HEK293 (cell line): ENCODE measurements around the gene SYNM.
A peak's percentile ranks its signal among the peaks of the same experiment; 100 is the strongest.

ENCODE experiments used
- CTCF ChIA-PET: fragments of 350-600 bp; formaldehyde crosslinking; extraction: SDS; loops from one replicate; lab custom pipeline; 2021; ENCODE audit warnings: antibody characterized with exemption; lab: Yijun Ruan, JAX
- POLR2A ChIA-PET: fragments of 300-600 bp; formaldehyde crosslinking; extraction: SDS; loops from one replicate; lab custom pipeline; 2020; ENCODE audit warnings: antibody characterized with exemption, inconsistent platforms; lab: Yijun Ruan, JAX
- H3K27ac ChIP-seq: fragments of 200-500 bp; sonication (Bioruptor generic); 2 replicates; pipeline ENCODE4 v1.5.1; 2014; ENCODE audit warnings: low read depth, low read length, control low read depth, inconsistent platforms; ENCODE audit errors: extremely low read depth
- H3K36me3 ChIP-seq, 2 experiments: fragments of 200-500 bp in 1 of 2; sonication (Bioruptor generic) in 1 of 2; 1 replicate in 1 of 2; 2 replicates in 1 of 2; pipeline ENCODE4 v1.5.1; 2014 to 2017; ENCODE audit warnings: inconsistent platforms in 2 of 2, low read length in 2 of 2; ENCODE audit not compliant: control insufficient read depth in 2 of 2, insufficient read depth in 1 of 2
- H3K4me1 ChIP-seq: fragments of 200-500 bp; sonication (Bioruptor generic); 2 replicates; pipeline ENCODE4 v1.5.1; 2014; ENCODE audit warnings: mild to moderate bottlenecking, low read length, inconsistent platforms; ENCODE audit not compliant: control insufficient read depth, insufficient read depth
- H3K4me3 ChIP-seq: 2 replicates; pipeline ENCODE4 v1.5.1; 2011; ENCODE audit warnings: low read depth, mild to moderate bottlenecking, control low read depth, low read length, moderate library complexity
- H3K9me3 ChIP-seq: fragments of 200-500 bp; sonication (Bioruptor generic); 2 replicates; pipeline ENCODE4 v1.5.1; 2014; ENCODE audit warnings: low read depth, low read length, inconsistent platforms; ENCODE audit not compliant: control insufficient read depth, insufficient read depth
- GLI2 ChIP-seq: fragments of 450-650 bp; formaldehyde crosslinking; IDR thresholded peaks from 2 replicates; pipeline ENCODE4; 2017; ENCODE audit warnings: missing biosample characterization, missing genetic modification characterization, low read depth, borderline replicate concordance
- HOXA7 ChIP-seq: sonication (generic); formaldehyde crosslinking; IDR thresholded peaks from 2 replicates; pipeline ENCODE4 v1.8.1; 2022; ENCODE audit warnings: missing genetic modification reagents, borderline replicate concordance
- REPIN1 ChIP-seq: fragments of 450-650 bp; formaldehyde crosslinking; IDR thresholded peaks from 2 replicates; pipeline ENCODE4 v1.5.1; 2017; ENCODE audit warnings: missing biosample characterization, missing genetic modification characterization, low read depth
- SCRT1 ChIP-seq: fragments of 450-650 bp; formaldehyde crosslinking; IDR thresholded peaks from 2 replicates; pipeline ENCODE4 v1.5.1; 2016; ENCODE audit warnings: missing biosample characterization, missing genetic modification characterization, borderline replicate concordance
- SCRT2 ChIP-seq: fragments of 450-650 bp; formaldehyde crosslinking; IDR thresholded peaks from 2 replicates; pipeline ENCODE4 v1.5.1; 2016; ENCODE audit warnings: missing biosample characterization, missing genetic modification characterization
- ZBTB20 ChIP-seq: fragments of 450-650 bp; formaldehyde crosslinking; IDR thresholded peaks from 2 replicates; pipeline ENCODE4 v1.5.1; 2016; ENCODE audit warnings: missing biosample characterization, missing genetic modification characterization
- ZBTB7A ChIP-seq: fragments of 450-650 bp; formaldehyde crosslinking; IDR thresholded peaks from 2 replicates; pipeline ENCODE4 v1.5.1; 2016; ENCODE audit warnings: low read depth, missing biosample characterization, missing genetic modification characterization
- ZFP37 ChIP-seq: fragments of 450-650 bp; formaldehyde crosslinking; IDR thresholded peaks from 2 replicates; pipeline ENCODE4 v1.5.1; 2016; ENCODE audit warnings: missing biosample characterization, missing genetic modification characterization
- ZNF155 ChIP-seq: fragments of 450-650 bp; formaldehyde crosslinking; IDR thresholded peaks from 2 replicates; pipeline ENCODE4 v1.5.1; 2016; ENCODE audit warnings: missing biosample characterization, missing genetic modification characterization
- ZNF19 ChIP-seq: fragments of 450-650 bp; formaldehyde crosslinking; IDR thresholded peaks from 2 replicates; pipeline ENCODE4; 2016; ENCODE audit warnings: missing biosample characterization, missing genetic modification characterization, low read depth
- ZNF473 ChIP-seq: fragments of 450-650 bp; formaldehyde crosslinking; IDR thresholded peaks from 2 replicates; pipeline ENCODE4 v1.5.1; 2017; ENCODE audit warnings: missing biosample characterization, missing genetic modification characterization
- ZNF501 ChIP-seq: fragments of 450-650 bp; formaldehyde crosslinking; IDR thresholded peaks from 2 replicates; pipeline ENCODE4 v1.5.1; 2016; ENCODE audit warnings: missing biosample characterization, missing genetic modification characterization
- ZNF514 ChIP-seq: fragments of 450-650 bp; formaldehyde crosslinking; IDR thresholded peaks from 2 replicates; pipeline ENCODE4 v1.5.1; 2016; ENCODE audit warnings: missing biosample characterization, missing genetic modification characterization
- ZNF521 ChIP-seq: fragments of 450-650 bp; formaldehyde crosslinking; IDR thresholded peaks from 2 replicates; pipeline ENCODE4 v1.5.1; 2017; ENCODE audit warnings: missing biosample characterization, mild to moderate bottlenecking, missing genetic modification characterization
- ZNF571 ChIP-seq: fragments of 450-650 bp; formaldehyde crosslinking; IDR thresholded peaks from 2 replicates; pipeline ENCODE4 v1.5.0; 2017; ENCODE audit warnings: missing biosample characterization, missing genetic modification characterization
- ZNF585B ChIP-seq: fragments of 450-650 bp; formaldehyde crosslinking; IDR thresholded peaks from 2 replicates; pipeline ENCODE4 v1.5.1; 2016; ENCODE audit warnings: missing biosample characterization, missing genetic modification characterization
- ZNF621 ChIP-seq: fragments of 450-650 bp; formaldehyde crosslinking; IDR thresholded peaks from 2 replicates; pipeline ENCODE4 v1.5.1; 2017; ENCODE audit warnings: missing biosample characterization, missing genetic modification characterization
- ZNF707 ChIP-seq: fragments of 450-650 bp; formaldehyde crosslinking; IDR thresholded peaks from 2 replicates; pipeline ENCODE4 v1.5.1; 2016; ENCODE audit warnings: missing biosample characterization, missing genetic modification characterization
- ZNF747 ChIP-seq: fragments of 450-650 bp; formaldehyde crosslinking; IDR thresholded peaks from 2 replicates; pipeline ENCODE4 v1.5.1; 2016; ENCODE audit warnings: missing biosample characterization, missing genetic modification characterization
- ZNF837 ChIP-seq: fragments of 450-650 bp; formaldehyde crosslinking; IDR thresholded peaks from 2 replicates; pipeline ENCODE4 v1.5.1; 2016; ENCODE audit warnings: missing biosample characterization, missing genetic modification characterization
- ZSCAN23 ChIP-seq: fragments of 450-650 bp; formaldehyde crosslinking; IDR thresholded peaks from 2 replicates; pipeline ENCODE4 v1.5.1; 2016; ENCODE audit warnings: missing biosample characterization, missing genetic modification characterization
- TF ChIP-seq, protein P1 (sequence below): fragments of 450-650 bp; formaldehyde crosslinking; IDR thresholded peaks from 2 replicates; pipeline ENCODE4 v1.5.1; 2016; ENCODE audit warnings: missing biosample characterization, missing genetic modification characterization
- TF ChIP-seq, protein P2 (sequence below): fragments of 450-650 bp; formaldehyde crosslinking; IDR thresholded peaks from 2 replicates; pipeline ENCODE4 v1.5.1; 2017; ENCODE audit warnings: missing biosample characterization, missing genetic modification characterization
- TF ChIP-seq, protein P3 (sequence below): fragments of 450-650 bp; formaldehyde crosslinking; IDR thresholded peaks from 2 replicates; pipeline ENCODE4 v1.5.1; 2016; ENCODE audit warnings: missing biosample characterization, missing genetic modification characterization
- TF ChIP-seq, protein P4 (sequence below): fragments of 450-650 bp; formaldehyde crosslinking; optimal IDR thresholded peaks from 2 replicates; pipeline ENCODE3; 2016; ENCODE audit warnings: missing biosample characterization, mild to moderate bottlenecking, missing genetic modification characterization

Gene SYNM

DNA sequence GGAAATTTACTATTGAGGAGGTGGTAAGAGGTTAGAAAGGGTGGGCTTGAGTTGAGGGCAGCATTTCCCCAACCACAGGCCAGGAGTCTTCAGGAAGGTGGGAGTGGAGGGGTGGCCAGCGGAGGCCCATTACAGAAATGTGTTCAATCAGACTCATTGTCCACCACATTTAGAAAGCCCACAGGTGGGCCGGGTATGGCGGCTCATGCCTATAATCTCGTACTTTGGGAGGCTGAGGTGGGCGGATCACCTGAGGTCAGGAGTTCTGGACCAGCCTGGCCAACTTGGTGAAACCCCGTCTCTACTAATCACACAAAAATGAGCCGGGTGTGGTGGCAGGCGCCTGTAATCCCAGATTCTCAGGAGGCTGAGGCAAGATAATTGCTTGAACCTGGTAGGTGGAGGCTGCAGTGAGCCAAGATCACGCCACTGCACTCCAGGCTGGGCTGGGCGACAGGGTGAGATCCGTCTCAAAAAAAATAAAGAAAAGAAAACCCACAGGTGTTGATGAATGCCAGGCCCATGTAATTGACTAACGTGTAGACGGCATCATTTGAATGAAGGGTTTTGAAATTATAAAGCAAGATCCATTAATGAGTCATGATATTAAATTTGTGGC lies 12.2 kb upstream of the SYNM start:
- no peak overlapping the region for H3K27ac ChIP-seq
- ChIA-PET CTCF (interaction anchor here (0.6 to 1.7 kb wide), 4 partner anchors 8 to 674 kb away, joined by 3 to 4 read pairs (median 3); no protein-coding TSS in a partner anchor), POLR2A (no interaction called here)
- H3K9me3 ChIP-seq = no peaks in the 10 kb centered on the region
- no peaks in the 10 kb centered on the region for H3K36me3 ChIP-seq
- H3K4me3 ChIP-seq = no peak overlapping the region
- no peak for TF ChIP-seq ZSCAN23 (tag by site-specific recombination)
- no peak for TF ChIP-seq ZNF747
- TF ChIP-seq, protein P1, sequence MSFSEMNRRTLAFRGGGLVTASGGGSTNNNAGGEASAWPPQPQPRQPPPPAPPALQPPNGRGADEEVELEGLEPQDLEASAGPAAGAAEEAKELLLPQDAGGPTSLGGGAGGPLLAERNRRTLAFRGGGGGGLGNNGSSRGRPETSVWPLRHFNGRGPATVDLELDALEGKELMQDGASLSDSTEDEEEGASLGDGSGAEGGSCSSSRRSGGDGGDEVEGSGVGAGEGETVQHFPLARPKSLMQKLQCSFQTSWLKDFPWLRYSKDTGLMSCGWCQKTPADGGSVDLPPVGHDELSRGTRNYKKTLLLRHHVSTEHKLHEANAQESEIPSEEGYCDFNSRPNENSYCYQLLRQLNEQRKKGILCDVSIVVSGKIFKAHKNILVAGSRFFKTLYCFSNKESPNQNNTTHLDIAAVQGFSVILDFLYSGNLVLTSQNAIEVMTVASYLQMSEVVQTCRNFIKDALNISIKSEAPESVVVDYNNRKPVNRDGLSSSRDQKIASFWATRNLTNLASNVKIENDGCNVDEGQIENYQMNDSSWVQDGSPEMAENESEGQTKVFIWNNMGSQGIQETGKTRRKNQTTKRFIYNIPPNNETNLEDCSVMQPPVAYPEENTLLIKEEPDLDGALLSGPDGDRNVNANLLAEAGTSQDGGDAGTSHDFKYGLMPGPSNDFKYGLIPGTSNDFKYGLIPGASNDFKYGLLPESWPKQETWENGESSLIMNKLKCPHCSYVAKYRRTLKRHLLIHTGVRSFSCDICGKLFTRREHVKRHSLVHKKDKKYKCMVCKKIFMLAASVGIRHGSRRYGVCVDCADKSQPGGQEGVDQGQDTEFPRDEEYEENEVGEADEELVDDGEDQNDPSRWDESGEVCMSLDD = no peak
- TF ChIP-seq ZNF501 (tag by site-specific recombination) = no peak
- no peak for TF ChIP-seq ZNF473 (tag by site-specific recombination)
- TF ChIP-seq, protein P2, sequence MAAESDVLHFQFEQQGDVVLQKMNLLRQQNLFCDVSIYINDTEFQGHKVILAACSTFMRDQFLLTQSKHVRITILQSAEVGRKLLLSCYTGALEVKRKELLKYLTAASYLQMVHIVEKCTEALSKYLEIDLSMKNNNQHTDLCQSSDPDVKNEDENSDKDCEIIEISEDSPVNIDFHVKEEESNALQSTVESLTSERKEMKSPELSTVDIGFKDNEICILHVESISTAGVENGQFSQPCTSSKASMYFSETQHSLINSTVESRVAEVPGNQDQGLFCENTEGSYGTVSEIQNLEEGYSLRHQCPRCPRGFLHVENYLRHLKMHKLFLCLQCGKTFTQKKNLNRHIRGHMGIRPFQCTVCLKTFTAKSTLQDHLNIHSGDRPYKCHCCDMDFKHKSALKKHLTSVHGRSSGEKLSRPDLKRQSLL (tag by site-specific recombination) = no peak
- no peak for TF ChIP-seq ZNF707 (tag by site-specific recombination)
- no peak for TF ChIP-seq REPIN1
- no peak for TF ChIP-seq ZNF837 (tag by site-specific recombination)
- no peak for TF ChIP-seq ZNF514
- TF ChIP-seq ZNF19 (tag by site-specific recombination) = no peak
- TF ChIP-seq, protein P3, sequence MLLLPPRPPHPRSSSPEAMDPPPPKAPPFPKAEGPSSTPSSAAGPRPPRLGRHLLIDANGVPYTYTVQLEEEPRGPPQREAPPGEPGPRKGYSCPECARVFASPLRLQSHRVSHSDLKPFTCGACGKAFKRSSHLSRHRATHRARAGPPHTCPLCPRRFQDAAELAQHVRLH (tag by site-specific recombination) = no peak
- TF ChIP-seq ZNF585B (tag by site-specific recombination) = no peak
- TF ChIP-seq ZNF621 (tag by site-specific recombination) = no peak
- TF ChIP-seq ZBTB7A (tag by site-specific recombination) = no peak
- TF ChIP-seq ZNF155 = no peak
- no peak for TF ChIP-seq ZNF521 (tag by site-specific recombination)
- TF ChIP-seq ZBTB20 (tag by site-specific recombination) = no peak
- TF ChIP-seq, protein P4, sequence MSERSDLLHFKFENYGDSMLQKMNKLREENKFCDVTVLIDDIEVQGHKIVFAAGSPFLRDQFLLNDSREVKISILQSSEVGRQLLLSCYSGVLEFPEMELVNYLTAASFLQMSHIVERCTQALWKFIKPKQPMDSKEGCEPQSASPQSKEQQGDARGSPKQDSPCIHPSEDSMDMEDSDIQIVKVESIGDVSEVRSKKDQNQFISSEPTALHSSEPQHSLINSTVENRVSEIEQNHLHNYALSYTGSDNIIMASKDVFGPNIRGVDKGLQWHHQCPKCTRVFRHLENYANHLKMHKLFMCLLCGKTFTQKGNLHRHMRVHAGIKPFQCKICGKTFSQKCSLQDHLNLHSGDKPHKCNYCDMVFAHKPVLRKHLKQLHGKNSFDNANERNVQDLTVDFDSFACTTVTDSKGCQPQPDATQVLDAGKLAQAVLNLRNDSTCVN (tag by site-specific recombination) = no peak
- no peak for TF ChIP-seq ZNF571 (tag by site-specific recombination)
- TF ChIP-seq, all 188 proteins: peak for 0
- no peaks in the 10 kb centered on the region for H3K4me1 ChIP-seq

DNA sequence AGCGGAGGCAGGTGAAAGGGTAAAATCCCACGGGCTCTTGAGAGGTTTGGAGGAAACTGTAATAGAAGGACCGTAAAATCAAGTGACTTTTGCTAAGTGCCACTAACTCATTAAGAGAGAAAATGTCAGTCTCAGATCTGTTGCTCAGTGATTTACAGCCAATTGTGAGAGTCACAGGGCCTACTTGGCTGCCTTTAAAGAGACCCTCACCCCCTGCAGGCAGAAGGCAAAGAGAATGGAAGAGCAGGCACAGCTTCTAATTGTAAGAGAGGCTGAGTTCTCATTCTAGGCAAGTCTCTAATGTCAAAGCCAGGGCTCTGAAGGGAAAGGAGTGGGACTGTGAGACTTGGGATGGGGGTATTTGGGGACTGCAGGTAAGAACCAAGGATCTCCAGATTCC lies 9.3 kb upstream of the SYNM start:
- no peak overlapping the region for H3K4me3 ChIP-seq
- H3K27ac ChIP-seq = no peak overlapping the region
- H3K4me1 ChIP-seq = no peaks in the 10 kb centered on the region
- POLR2A ChIA-PET = no interaction called here
- H3K36me3 ChIP-seq = no peaks in the 10 kb centered on the region
- H3K9me3 ChIP-seq = no peaks in the 10 kb centered on the region
- TF ChIP-seq GLI2 (tag by site-specific recombination) = no peak
- no peak for TF ChIP-seq HOXA7 (CRISPR knock-in tag)
- TF ChIP-seq ZFP37 (tag by site-specific recombination) = no peak
- no peak for TF ChIP-seq SCRT1 (tag by site-specific recombination)
- 0 out of 2 replicates have a peak, but pooled peaks have one; percentile 23 for TF ChIP-seq SCRT2 (tag by site-specific recombination)
- CTCF ChIA-PET = interaction anchor here (1.0 to 1.6 kb wide), 2 partner anchors 113 to 118 kb away, joined by 4 to 8 read pairs; no protein-coding TSS in a partner anchor
